ENCODE measurements around the gene CFAP68. TPM values are rescaled to one million over a fixed set of nuclear protein-coding genes. Genes with fewer than 3 reads are reported as not detected.
A peak's percentile ranks its signal among the peaks of the same experiment; 100 is the strongest.

The CFAP68 gene
- total and polyA plus RNA-seq, 10 of the 15 experiments (the other 5 are each of a cell fraction or from before 2014, with no cell fraction given), result 35.7 to 84.4 (median 64.1) TPM

DNA sequence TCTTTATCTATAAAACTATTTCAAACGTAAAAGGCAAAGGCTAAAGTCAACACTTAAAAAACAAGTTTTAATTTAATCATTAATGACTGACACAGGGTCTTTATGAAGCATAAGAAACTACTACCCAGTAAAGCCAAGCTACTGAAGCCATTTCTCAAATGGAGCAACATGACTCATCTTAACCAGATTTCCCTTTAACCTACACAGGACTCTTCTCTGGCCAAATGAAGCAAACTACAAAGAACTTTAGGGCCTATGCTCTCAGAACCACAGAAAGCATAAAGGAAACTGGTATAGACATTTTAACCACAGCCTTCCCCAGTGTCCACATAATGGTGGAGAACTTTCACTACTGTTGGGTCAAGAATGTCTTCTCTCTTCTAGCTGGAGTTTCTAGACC is 42.6 kb upstream of the CFAP68 start:
- H2AFZ ChIP-seq (ENCODE audit: control insufficient read depth, low read depth, low read length), result no peak overlapping the region
- SMC1A ChIA-PET (ENCODE audit: uncharacterized antibody, unreplicated experiment), result interaction anchor here (0.5 to 1.9 kb wide), 4 partner anchors 9 to 254 kb away, joined by 3 to 5 read pairs (median 4); no protein-coding TSS in a partner anchor
- DNase-seq (ENCODE audit: low read depth, low spot score), result peak; percentile 46
- ATAC-seq, result peak; percentile 90
- no peak overlapping the region for H3K4me3 ChIP-seq
- BruUV-seq (replicated peaks), result no TSS peak
- H3K27ac ChIP-seq (ENCODE audit: control insufficient read depth, insufficient read depth), result no peak overlapping the region
- POLR2A ChIA-PET, result interaction anchor here (0.5 kb wide), 1 partner anchor 109 kb away, joined by 3 read pairs; no protein-coding TSS in a partner anchor
- CTCF ChIA-PET, result interaction anchor here (0.8 to 5.2 kb wide), 7 partner anchors 40 to 250 kb away, joined by 3 to 32 read pairs (median 4); no protein-coding TSS in a partner anchor
- 83% methylated on average over 1 of the region's 1 CpG for WGBS (ENCODE audit: insufficient coverage, insufficient replicate concordance, low lambda C conversion rate, missing lambda C conversion rate)
- H3K4me1 ChIP-seq (ENCODE audit: control insufficient read depth, insufficient read depth, low read length), result peaks cover 6% of the 10 kb centered on the region; the same call in 1 of the 2 replicates
- no peaks in the 10 kb centered on the region for H3K27me3 ChIP-seq (replicated peaks in 1 of 2; ENCODE audit: control insufficient read depth in 2 of 2, insufficient read depth in 2 of 2, low read length in 1 of 2)
- no peaks in the 10 kb centered on the region for H3K79me2 ChIP-seq (ENCODE audit: control insufficient read depth, insufficient read depth, low read length)
- no peaks in the 10 kb centered on the region for H4K20me1 ChIP-seq (ENCODE audit: control insufficient read depth, insufficient read depth)
- H3K9ac ChIP-seq (ENCODE audit: control insufficient read depth, insufficient read depth, low read length), result no peak overlapping the region
- peak; percentile 35 for FAIRE-seq
- H3K36me3 ChIP-seq (ENCODE audit: control insufficient read depth in 2 of 2, insufficient read depth in 2 of 2, low read length in 1 of 2), result peaks cover 0 to 24% of the 10 kb centered on the region in 2 experiments; a peak in 3 of 4 replicates
- RAD21 ChIA-PET (ENCODE audit: unreplicated experiment), result interaction anchor here (0.5 to 5.0 kb wide), 4 partner anchors 8 to 1509 kb away, joined by 3 to 38 read pairs (median 4); partner anchors contain the start of gene ALG9
- in situ Hi-C loops (cut with MboI), result no loop called here
- no peak overlapping the region for H3K4me2 ChIP-seq (ENCODE audit: control insufficient read depth, insufficient read depth)
- intact Hi-C loops (cut with micrococcal nuclease; ENCODE audit: unreplicated experiment), result no loop called here
- H3K9me3 ChIP-seq (replicated peaks; ENCODE audit: control insufficient read depth, insufficient read depth, low read length), result no peaks in the 10 kb centered on the region
- TF ChIP-seq ZNF274 (IDR thresholded peaks at IDR 0.05; ENCODE audit: insufficient read depth, insufficient read length) (no peak), YBX1 (IDR thresholded peaks at IDR 0.05) (no peak), BHLHE40 (IDR thresholded peaks at IDR 0.05; ENCODE audit: borderline replicate concordance in 1 of 2, low read depth in 2 of 2, low read length in 1 of 2) (0 out of 4 replicates have a peak, but pooled peaks of 1 of the 2 experiments have one; percentile 22), STAT3 (IDR thresholded peaks at IDR 0.05; ENCODE audit: low read depth, low read length) (no peak), NR2F1 (conservative IDR thresholded peaks at IDR 0.05) (peak; percentile 67), ESRRA (IDR thresholded peaks at IDR 0.05; ENCODE audit: low read length) (no peak), NR2C1 (IDR thresholded peaks at IDR 0.05) (no peak), NRF1 (conservative IDR thresholded peaks at IDR 0.05; ENCODE audit: low read depth, low read length) (no peak), IKZF1 (conservative IDR thresholded peaks at IDR 0.05) (peak; percentile 44), SMARCA5 (IDR thresholded peaks at IDR 0.05) (no peak), RUNX3 (IDR thresholded peaks at IDR 0.05; ENCODE audit: low read length) (peak; percentile 92), IKZF2 (IDR thresholded peaks at IDR 0.05) (peak; percentile 55 to 59; a peak in 3 of 4 replicates), DPF2 (IDR thresholded peaks at IDR 0.05) (0 out of 2 replicates have a peak, but pooled peaks have one; percentile 7), KDM1A (IDR thresholded peaks at IDR 0.05; ENCODE audit: borderline replicate concordance) (no peak), YY1 (IDR thresholded peaks at IDR 0.05; ENCODE audit: low read depth, low read length) (0 out of 2 replicates have a peak, but pooled peaks have one; percentile 38), MTA2 (IDR thresholded peaks at IDR 0.05; ENCODE audit: low read depth) (peak; percentile 28; the same call in 1 of the 2 replicates), RFX5 (IDR thresholded peaks at IDR 0.05; ENCODE audit: low read depth, low read length) (no peak), ZZZ3 (IDR thresholded peaks at IDR 0.05; ENCODE audit: control insufficient read depth, insufficient read length, low read depth) (no peak), RCOR1 (conservative IDR thresholded peaks at IDR 0.05; ENCODE audit: low read depth, low read length) (no peak)
- TF ChIP-seq, protein P1, sequence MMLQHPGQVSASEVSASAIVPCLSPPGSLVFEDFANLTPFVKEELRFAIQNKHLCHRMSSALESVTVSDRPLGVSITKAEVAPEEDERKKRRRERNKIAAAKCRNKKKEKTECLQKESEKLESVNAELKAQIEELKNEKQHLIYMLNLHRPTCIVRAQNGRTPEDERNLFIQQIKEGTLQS (IDR thresholded peaks at IDR 0.05; ENCODE audit: borderline replicate concordance, extremely low read depth, low read depth, low read length), result no peak
- TF ChIP-seq, protein P2, sequence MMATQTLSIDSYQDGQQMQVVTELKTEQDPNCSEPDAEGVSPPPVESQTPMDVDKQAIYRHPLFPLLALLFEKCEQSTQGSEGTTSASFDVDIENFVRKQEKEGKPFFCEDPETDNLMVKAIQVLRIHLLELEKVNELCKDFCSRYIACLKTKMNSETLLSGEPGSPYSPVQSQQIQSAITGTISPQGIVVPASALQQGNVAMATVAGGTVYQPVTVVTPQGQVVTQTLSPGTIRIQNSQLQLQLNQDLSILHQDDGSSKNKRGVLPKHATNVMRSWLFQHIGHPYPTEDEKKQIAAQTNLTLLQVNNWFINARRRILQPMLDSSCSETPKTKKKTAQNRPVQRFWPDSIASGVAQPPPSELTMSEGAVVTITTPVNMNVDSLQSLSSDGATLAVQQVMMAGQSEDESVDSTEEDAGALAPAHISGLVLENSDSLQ (IDR thresholded peaks at IDR 0.05), result peak; percentile 47; the same call in 1 of the 2 replicates
- TF ChIP-seq, protein P3, sequence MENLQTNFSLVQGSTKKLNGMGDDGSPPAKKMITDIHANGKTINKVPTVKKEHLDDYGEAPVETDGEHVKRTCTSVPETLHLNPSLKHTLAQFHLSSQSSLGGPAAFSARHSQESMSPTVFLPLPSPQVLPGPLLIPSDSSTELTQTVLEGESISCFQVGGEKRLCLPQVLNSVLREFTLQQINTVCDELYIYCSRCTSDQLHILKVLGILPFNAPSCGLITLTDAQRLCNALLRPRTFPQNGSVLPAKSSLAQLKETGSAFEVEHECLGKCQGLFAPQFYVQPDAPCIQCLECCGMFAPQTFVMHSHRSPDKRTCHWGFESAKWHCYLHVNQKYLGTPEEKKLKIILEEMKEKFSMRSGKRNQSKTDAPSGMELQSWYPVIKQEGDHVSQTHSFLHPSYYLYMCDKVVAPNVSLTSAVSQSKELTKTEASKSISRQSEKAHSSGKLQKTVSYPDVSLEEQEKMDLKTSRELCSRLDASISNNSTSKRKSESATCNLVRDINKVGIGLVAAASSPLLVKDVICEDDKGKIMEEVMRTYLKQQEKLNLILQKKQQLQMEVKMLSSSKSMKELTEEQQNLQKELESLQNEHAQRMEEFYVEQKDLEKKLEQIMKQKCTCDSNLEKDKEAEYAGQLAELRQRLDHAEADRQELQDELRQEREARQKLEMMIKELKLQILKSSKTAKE (IDR thresholded peaks at IDR 0.05; ENCODE audit: low read depth, poor library complexity, severe bottlenecking), result peak; percentile 80
